ENCODE measurements around the gene PKLR. TPM values are rescaled to one million over a fixed set of nuclear protein-coding genes. Genes with fewer than 3 reads are reported as not detected.

Gene PKLR
- total and polyA plus RNA-seq, 4 donors: 10.4 to 56.1 (median 40.6) TPM

GRCh38 chr1:155268630-155269029 is 32.6 kb downstream of the PKLR start:
- H3K4me1 ChIP-seq (ENCODE audit: control insufficient read depth in 4 of 4, insufficient read depth in 4 of 4, low read length in 3 of 4): peaks cover 0 to 18% (median 10%) of the 10 kb centered on the region in 4 donors
- no peak overlapping the region for H3K9ac ChIP-seq (ENCODE audit: low read depth in 1 of 2, low read length in 2 of 2)
- no peaks in the 10 kb centered on the region for H3K9me3 ChIP-seq (ENCODE audit: control insufficient read depth in 4 of 4, low read length in 3 of 4)
- peaks cover 23 to 63% (median 57%) of the 10 kb centered on the region in 4 donors for H3K36me3 ChIP-seq (ENCODE audit: control insufficient read depth in 4 of 4, insufficient read depth in 3 of 4, low read depth in 1 of 4, low read length in 3 of 4)
- H3K4me3 ChIP-seq (ENCODE audit: low read depth in 1 of 3, low read length in 3 of 3): no peak overlapping the region
- WGBS: 95% methylated on average over 21 of the region's 21 CpGs
- no peak overlapping the region for H3K27ac ChIP-seq (ENCODE audit: low read depth in 1 of 2, low read length in 2 of 2)
- no peaks in the 10 kb centered on the region for H3K27me3 ChIP-seq (ENCODE audit: control insufficient read depth in 4 of 4, insufficient read depth in 4 of 4, low read length in 3 of 4)
- no peak for DNase-seq (ENCODE audit: low spot score)
- no peak for TF ChIP-seq EGR1 (IDR thresholded peaks at IDR 0.05; ENCODE audit: low read depth in 2 of 2)
- TF ChIP-seq HNF4A (conservative IDR thresholded peaks at IDR 0.05): no peak
- no peak for TF ChIP-seq FOXA2 (IDR thresholded peaks at IDR 0.05)
- TF ChIP-seq HNF4G (IDR thresholded peaks at IDR 0.05): no peak
- no peak for TF ChIP-seq TAF1 (conservative IDR thresholded peaks at IDR 0.05)
- no peak for TF ChIP-seq YY1 (IDR thresholded peaks at IDR 0.05)
- TF ChIP-seq, protein P1, sequence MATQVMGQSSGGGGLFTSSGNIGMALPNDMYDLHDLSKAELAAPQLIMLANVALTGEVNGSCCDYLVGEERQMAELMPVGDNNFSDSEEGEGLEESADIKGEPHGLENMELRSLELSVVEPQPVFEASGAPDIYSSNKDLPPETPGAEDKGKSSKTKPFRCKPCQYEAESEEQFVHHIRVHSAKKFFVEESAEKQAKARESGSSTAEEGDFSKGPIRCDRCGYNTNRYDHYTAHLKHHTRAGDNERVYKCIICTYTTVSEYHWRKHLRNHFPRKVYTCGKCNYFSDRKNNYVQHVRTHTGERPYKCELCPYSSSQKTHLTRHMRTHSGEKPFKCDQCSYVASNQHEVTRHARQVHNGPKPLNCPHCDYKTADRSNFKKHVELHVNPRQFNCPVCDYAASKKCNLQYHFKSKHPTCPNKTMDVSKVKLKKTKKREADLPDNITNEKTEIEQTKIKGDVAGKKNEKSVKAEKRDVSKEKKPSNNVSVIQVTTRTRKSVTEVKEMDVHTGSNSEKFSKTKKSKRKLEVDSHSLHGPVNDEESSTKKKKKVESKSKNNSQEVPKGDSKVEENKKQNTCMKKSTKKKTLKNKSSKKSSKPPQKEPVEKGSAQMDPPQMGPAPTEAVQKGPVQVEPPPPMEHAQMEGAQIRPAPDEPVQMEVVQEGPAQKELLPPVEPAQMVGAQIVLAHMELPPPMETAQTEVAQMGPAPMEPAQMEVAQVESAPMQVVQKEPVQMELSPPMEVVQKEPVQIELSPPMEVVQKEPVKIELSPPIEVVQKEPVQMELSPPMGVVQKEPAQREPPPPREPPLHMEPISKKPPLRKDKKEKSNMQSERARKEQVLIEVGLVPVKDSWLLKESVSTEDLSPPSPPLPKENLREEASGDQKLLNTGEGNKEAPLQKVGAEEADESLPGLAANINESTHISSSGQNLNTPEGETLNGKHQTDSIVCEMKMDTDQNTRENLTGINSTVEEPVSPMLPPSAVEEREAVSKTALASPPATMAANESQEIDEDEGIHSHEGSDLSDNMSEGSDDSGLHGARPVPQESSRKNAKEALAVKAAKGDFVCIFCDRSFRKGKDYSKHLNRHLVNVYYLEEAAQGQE (IDR thresholded peaks at IDR 0.05): no peak
- no peak for TF ChIP-seq MAX (IDR thresholded peaks at IDR 0.05)
- TF ChIP-seq GABPA (IDR thresholded peaks at IDR 0.05 in 1 of 2, conservative IDR thresholded peaks at IDR 0.05 in 1 of 2): no peak
- no peak for TF ChIP-seq FOXA1 (IDR thresholded peaks at IDR 0.05)
- no peak for TF ChIP-seq CTCF (IDR thresholded peaks at IDR 0.05; ENCODE audit: low read depth, low read length, missing input control)
- TF ChIP-seq ZBTB33 (IDR thresholded peaks at IDR 0.05): no peak

- Histone ChIP-seq H3K4me3 (ENCODE audit: low read depth in 1 of 3, low read length in 3 of 3) (no peak overlapping the region), H3K27me3 (ENCODE audit: control insufficient read depth in 4 of 4, insufficient read depth in 4 of 4, low read length in 3 of 4) (no peaks in the 10 kb centered on the region), H3K9me3 (ENCODE audit: control insufficient read depth in 4 of 4, low read length in 3 of 4) (no peaks in the 10 kb centered on the region), H3K27ac (ENCODE audit: low read depth in 1 of 2, low read length in 2 of 2) (no peak overlapping the region), H3K4me1 (ENCODE audit: control insufficient read depth in 4 of 4, insufficient read depth in 4 of 4, low read length in 3 of 4) (peaks cover 0 to 15% (median 10%) of the 10 kb centered on the region in 4 donors), H3K9ac (ENCODE audit: low read depth in 1 of 2, low read length in 2 of 2) (no peak overlapping the region), H3K36me3 (ENCODE audit: control insufficient read depth in 4 of 4, insufficient read depth in 3 of 4, low read depth in 1 of 4, low read length in 3 of 4) (peaks cover 23 to 69% (median 62%) of the 10 kb centered on the region in 4 donors)
- 97% methylated on average over 2 of the region's 2 CpGs for WGBS
- no peak for DNase-seq (ENCODE audit: low spot score)
- TF ChIP-seq ZBTB33 (IDR thresholded peaks at IDR 0.05): no peak
- TF ChIP-seq MAX (IDR thresholded peaks at IDR 0.05): no peak
- TF ChIP-seq JUND (IDR thresholded peaks at IDR 0.05): no peak
- TF ChIP-seq ATF3 (IDR thresholded peaks at IDR 0.05): no peak
- TF ChIP-seq GABPA (IDR thresholded peaks at IDR 0.05 in 1 of 2, conservative IDR thresholded peaks at IDR 0.05 in 1 of 2): no peak
- TF ChIP-seq, protein P1 (IDR thresholded peaks at IDR 0.05): no peak
- TF ChIP-seq HNF4G (IDR thresholded peaks at IDR 0.05): no peak
- TF ChIP-seq NR2F2 (IDR thresholded peaks at IDR 0.05): no peak
Observed at GRCh38 chr1:155267373-155267772, 33.9 kb downstream of the PKLR start.
